Tibial nerve (tissue), 4 donors: ENCODE results near the gene QSOX1. TPM values are rescaled to one million over a fixed set of nuclear protein-coding genes. Genes with fewer than 3 reads are reported as not detected.

Experiments used
- DNase-seq, 2 donors: peaks; one replicate each; pipeline ENCODE4 v3.0.0-alpha.2; 2019; ENCODE audit warnings: low spot score in 2 of 2
- H3K27ac ChIP-seq, 4 donors: fragments of 200-600 bp; sonication (generic) in 3 of 4; one replicate each; pipeline ENCODE4 v1.5.1; 2017 to 2019; ENCODE audit warnings: mild to moderate bottlenecking in 1 of 4
- H3K27me3 ChIP-seq, 2 donors: fragments of 200-600 bp; sonication (generic) in 1 of 2; one replicate each; pipeline versions ENCODE4 v1.5.1 to v1.6.0; 2017 to 2019
- H3K36me3 ChIP-seq, 3 donors: fragments of 200-600 bp; sonication (generic); one replicate each; pipeline ENCODE4 v1.5.1; 2018 to 2019
- H3K4me1 ChIP-seq, 4 donors: fragments of 200-600 bp; sonication (generic) in 3 of 4; one replicate each; pipeline ENCODE4 v1.5.1; 2017 to 2019
- H3K4me3 ChIP-seq, 4 donors: fragments of 200-600 bp; sonication (generic) in 3 of 4; one replicate each; pipeline ENCODE4 v1.5.1; 2017 to 2019; ENCODE audit warnings: mild to moderate bottlenecking in 1 of 4, moderate library complexity in 1 of 4
- H3K9me3 ChIP-seq, 4 donors: fragments of 200-600 bp; sonication (generic) in 3 of 4; one replicate each; pipeline ENCODE4 v1.5.1; 2017 to 2019
- EP300 ChIP-seq, 2 donors: sonication (generic); formaldehyde crosslinking; IDR thresholded peaks; one replicate each; pipeline ENCODE4 v1.6.1; 2017; ENCODE audit warnings: antibody characterized with exemption in 2 of 2, mild to moderate bottlenecking in 1 of 2
- POLR2A ChIP-seq, 2 donors: fragments of 450-650 bp; IDR thresholded peaks; one replicate each; pipeline ENCODE4 v1.6.1; 2017; ENCODE audit warnings: antibody characterized with exemption in 2 of 2, mild to moderate bottlenecking in 2 of 2, moderate library complexity in 2 of 2
- WGBS, 2 donors: methylation state at CpG; one replicate each; pipeline ENCODE4 v1.1.5; 2018; 5-methylcytosine and 5-hydroxymethylcytosine counted together
- total RNA-seq, 4 donors: library from RNA; depleted of rRNA; stranded (reverse); fragments of >200 nt; gene quantifications; one replicate each; pipeline ENCODE4 v1.1.0, GENCODE V29; 2016
- TF ChIP-seq, protein P1 (sequence below), 5 experiments: fragments of 200-600 bp in 3 of 5; fragments of 450-650 bp in 2 of 5; sonication (generic) in 3 of 5; IDR thresholded peaks; one replicate each; pipeline ENCODE4 v1.5.1; 2016 to 2019; ENCODE audit warnings: antibody characterized with exemption in 5 of 5, mild to moderate bottlenecking in 3 of 5, moderate library complexity in 2 of 5

QSOX1 gene
- total RNA-seq, 4 donors from 2014 or later, result 41.0 to 55.5 (median 50.7) TPM

DNA sequence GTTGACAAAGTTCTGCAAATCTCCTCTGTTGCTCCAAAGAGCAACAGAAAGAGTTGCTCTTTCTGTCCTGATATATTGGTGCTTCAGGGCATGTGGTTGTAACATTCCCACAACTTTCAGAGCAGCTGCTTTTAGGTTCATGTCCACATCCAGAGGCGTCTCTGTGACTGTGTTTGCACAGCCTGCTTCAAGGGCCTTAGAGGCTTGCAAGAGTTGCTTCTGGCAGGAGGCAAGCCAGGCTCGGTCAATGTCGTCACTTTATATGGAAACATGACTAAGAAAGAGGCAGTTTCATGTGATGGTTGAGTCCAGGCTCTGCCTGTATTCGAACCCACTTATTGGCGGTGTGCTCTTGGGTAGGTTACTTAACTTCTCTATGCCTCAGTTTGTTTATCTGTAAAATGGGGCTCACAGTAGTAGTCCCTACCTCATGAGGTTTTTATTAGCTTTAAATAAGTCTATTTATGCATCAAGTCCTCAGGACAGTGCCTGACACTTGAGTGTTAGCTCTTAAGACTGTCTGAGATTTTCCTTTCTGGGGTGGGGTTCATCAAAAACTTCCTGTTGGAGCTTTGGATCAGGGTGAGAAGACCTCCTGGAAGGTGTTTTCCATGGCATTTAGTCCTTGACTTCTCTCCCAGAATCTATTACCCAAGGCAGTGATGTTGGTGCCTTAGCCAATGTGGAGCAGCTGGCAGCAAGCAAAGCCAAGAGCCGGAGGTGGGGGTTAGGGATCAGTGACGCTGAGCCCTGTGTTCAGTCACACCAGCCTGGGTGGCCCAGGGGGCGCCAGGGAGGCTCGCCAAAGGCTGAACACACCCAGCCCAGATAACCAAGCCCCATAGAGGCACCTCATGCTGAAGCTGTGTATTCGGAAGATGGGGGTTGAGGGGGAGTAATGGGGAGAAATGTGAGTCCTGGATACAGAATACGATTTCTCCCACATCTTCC lies 94.3 kb downstream of the QSOX1 start:
- Histone ChIP-seq H3K27me3 (peaks cover 0 to 34% of the 10 kb centered on the region in 2 donors), H3K9me3 (no peaks in the 10 kb centered on the region), H3K4me3 (no peak overlapping the region), H3K4me1 (no peaks in the 10 kb centered on the region), H3K27ac (no peak overlapping the region), H3K36me3 (no peaks in the 10 kb centered on the region)
- no peak for TF ChIP-seq POLR2A (IDR thresholded peaks at IDR 0.05)
- no peak for TF ChIP-seq EP300 (IDR thresholded peaks at IDR 0.05)
- TF ChIP-seq, protein P1, sequence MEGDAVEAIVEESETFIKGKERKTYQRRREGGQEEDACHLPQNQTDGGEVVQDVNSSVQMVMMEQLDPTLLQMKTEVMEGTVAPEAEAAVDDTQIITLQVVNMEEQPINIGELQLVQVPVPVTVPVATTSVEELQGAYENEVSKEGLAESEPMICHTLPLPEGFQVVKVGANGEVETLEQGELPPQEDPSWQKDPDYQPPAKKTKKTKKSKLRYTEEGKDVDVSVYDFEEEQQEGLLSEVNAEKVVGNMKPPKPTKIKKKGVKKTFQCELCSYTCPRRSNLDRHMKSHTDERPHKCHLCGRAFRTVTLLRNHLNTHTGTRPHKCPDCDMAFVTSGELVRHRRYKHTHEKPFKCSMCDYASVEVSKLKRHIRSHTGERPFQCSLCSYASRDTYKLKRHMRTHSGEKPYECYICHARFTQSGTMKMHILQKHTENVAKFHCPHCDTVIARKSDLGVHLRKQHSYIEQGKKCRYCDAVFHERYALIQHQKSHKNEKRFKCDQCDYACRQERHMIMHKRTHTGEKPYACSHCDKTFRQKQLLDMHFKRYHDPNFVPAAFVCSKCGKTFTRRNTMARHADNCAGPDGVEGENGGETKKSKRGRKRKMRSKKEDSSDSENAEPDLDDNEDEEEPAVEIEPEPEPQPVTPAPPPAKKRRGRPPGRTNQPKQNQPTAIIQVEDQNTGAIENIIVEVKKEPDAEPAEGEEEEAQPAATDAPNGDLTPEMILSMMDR (IDR thresholded peaks at IDR 0.05), result no peak
- DNase-seq, result no peak
- WGBS, 2 donors, result 53 to 61% methylated on average over 11 of the region's 11 CpGs

DNA sequence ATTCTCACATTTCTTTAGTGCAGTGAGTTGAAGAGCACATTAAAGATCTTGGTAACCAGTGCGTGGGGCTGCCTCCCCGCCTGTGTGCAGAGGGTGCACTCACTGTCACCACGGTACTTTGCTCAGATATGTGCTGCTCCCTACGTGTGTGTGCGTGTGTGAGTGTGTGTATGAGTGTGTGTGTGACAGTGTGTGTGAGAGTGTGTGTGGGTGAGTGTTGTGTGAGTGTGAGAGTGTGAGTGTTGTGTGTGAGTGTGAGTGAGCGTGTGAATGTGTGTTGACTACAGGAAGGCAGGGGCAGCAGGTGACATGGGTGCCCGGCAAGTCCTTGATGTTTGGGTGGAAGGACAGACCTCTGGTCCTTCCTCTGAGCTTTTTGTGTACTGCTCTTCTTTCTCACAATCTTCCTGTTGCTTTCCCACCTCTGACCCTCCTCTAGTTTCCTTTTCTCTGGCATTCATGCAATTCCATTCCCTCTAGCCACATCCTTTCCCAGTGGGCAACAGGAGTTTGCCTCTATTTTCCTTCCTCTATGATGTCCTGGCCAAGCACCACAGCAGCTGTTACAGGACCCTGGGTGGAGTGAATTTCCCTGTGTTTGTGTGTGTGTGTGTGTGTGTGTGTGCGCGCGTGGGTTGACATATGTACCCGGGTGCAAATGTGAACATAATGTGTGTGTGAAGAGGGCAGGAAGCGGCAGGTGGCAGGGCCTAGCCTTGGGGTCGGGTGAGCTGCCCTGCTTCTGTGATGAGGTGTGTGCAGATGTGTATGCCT lies 95.2 kb downstream of the QSOX1 start:
- peaks cover 0 to 34% of the 10 kb centered on the region in 2 donors for H3K27me3 ChIP-seq
- no peak overlapping the region for H3K27ac ChIP-seq
- 68 to 82% methylated on average over 13 of the region's 13 CpGs for WGBS, 2 donors
- H3K9me3 ChIP-seq, result no peaks in the 10 kb centered on the region
- no peaks in the 10 kb centered on the region for H3K4me1 ChIP-seq
- TF ChIP-seq, protein P1 (IDR thresholded peaks at IDR 0.05), result no peak
- H3K4me3 ChIP-seq, result no peak overlapping the region
- DNase-seq, result no peak
- H3K36me3 ChIP-seq, result no peaks in the 10 kb centered on the region

DNA sequence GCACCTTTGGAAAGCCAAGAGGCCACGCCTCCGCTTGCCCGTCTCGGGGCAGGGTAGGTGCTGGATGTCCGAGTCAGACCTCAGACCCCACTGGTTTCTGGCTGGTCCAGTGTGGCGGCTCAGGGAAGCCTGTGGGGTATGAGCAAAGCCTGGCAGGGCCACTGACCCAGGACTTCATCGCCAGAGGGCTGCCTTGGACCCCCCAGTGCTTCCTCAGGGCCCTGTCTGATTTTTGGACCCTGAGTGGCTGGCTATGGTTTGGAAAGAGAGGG lies 95.8 kb downstream of the QSOX1 start:
- DNase-seq, result no peak

DNA sequence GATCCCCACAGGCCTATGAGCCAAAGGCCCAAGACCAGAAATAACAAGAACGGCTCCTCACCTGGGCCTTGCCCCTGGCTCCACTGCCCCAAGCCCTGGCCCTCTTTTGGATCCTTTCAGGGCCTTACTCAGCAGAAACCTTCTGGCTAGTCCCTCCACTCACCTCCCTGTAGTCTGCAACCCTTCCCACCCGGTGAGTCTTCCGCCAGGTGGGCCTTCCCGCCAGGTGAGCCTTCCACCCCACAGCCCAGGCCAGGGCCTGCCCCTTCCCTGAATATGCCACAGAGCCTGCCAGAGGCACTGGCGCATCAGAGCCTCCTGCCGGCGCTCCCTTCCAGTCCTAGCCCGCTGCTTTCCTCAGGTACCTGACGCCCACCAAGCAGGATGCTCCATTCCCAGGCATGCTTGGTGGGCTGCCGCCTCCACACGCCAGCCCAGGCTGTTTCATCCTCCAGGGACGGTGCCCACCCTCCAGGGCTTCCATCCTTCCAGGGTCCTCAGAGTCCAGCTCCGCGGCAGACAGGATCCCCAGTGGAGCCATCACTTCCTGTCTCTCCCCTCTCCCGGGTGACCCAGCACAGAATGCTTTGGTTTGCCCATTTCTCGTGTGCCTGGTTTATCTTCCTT lies 96.3 kb downstream of the QSOX1 start:
- H3K27me3 ChIP-seq, result peaks cover 0 to 40% of the 10 kb centered on the region in 2 donors
- no peak overlapping the region for H3K4me3 ChIP-seq
- no peaks in the 10 kb centered on the region for H3K36me3 ChIP-seq
- no peak overlapping the region for H3K27ac ChIP-seq
- no peak for TF ChIP-seq EP300 (IDR thresholded peaks at IDR 0.05)
- TF ChIP-seq, protein P1 (IDR thresholded peaks at IDR 0.05), result no peak
- no peak for TF ChIP-seq POLR2A (IDR thresholded peaks at IDR 0.05)
- no peaks in the 10 kb centered on the region for H3K4me1 ChIP-seq
- 76 to 78% methylated on average over 16 of the region's 16 CpGs for WGBS, 2 donors
- H3K9me3 ChIP-seq, result no peaks in the 10 kb centered on the region
- no peak for DNase-seq

More for the DNA sequence above, 95.8 kb downstream of the QSOX1 start:
- no peaks in the 10 kb centered on the region for H3K9me3 ChIP-seq
- H3K36me3 ChIP-seq, result no peaks in the 10 kb centered on the region
- TF ChIP-seq, protein P1 (IDR thresholded peaks at IDR 0.05), result no peak
- TF ChIP-seq POLR2A (IDR thresholded peaks at IDR 0.05) (no peak), EP300 (IDR thresholded peaks at IDR 0.05) (no peak)
- H3K4me1 ChIP-seq, result no peaks in the 10 kb centered on the region
- peaks cover 0 to 35% of the 10 kb centered on the region in 2 donors for H3K27me3 ChIP-seq
- H3K4me3 ChIP-seq, result no peak overlapping the region
- no peak overlapping the region for H3K27ac ChIP-seq
- WGBS, 2 donors, result 64 to 100% methylated on average over 1 to 7 of the region's 7 CpGs
